K562 (cell line): ENCODE data around the gene UBL7. TPM values are rescaled to one million over a fixed set of nuclear protein-coding genes. Genes with fewer than 3 reads are reported as not detected.
A peak's percentile ranks its signal among the peaks of the same experiment; 100 is the strongest.

Source experiments
- FOXA1 ChIP-seq: fragments of 450-650 bp; IDR thresholded peaks from 2 replicates; pipeline ENCODE4 v1.6.1; 2016; ENCODE audit warnings: mild to moderate bottlenecking, borderline replicate concordance
- GTF2F1 ChIP-seq: IDR thresholded peaks from 2 replicates; pipeline ENCODE4 v1.6.1; 2011; ENCODE audit warnings: low read depth, low read length, improper control_type of control experiment
- KDM5B ChIP-seq: fragments of 200-600 bp; sonication (generic); IDR thresholded peaks from 2 replicates; pipeline ENCODE4 v1.6.1; 2012; ENCODE audit warnings: low read depth, mild to moderate bottlenecking, moderate library complexity, low read length, control low read depth, inconsistent platforms; ENCODE audit not compliant: insufficient replicate concordance
- KLF16 ChIP-seq: IDR thresholded peaks from 2 replicates; pipeline ENCODE4 v1.6.1; 2016; ENCODE audit warnings: antibody characterized with exemption
- NBN ChIP-seq: fragments of 450-650 bp; IDR thresholded peaks from 2 replicates; pipeline ENCODE4 v1.6.1; 2016; ENCODE audit warnings: low read depth, mild to moderate bottlenecking
- NR2C2 ChIP-seq, 2 experiments: fragments of 200-800 bp in 1 of 2; sonication (Bioruptor generic) in 1 of 2; sonication (generic) in 1 of 2; formaldehyde crosslinking in 1 of 2; IDR thresholded peaks; 2 replicates each; pipeline versions ENCODE4 v1.6.1 to v1.8.0; 2016 to 2022; ENCODE audit warnings: mild to moderate bottlenecking in 1 of 2, missing compliant biosample characterization in 1 of 2, missing genetic modification characterization in 1 of 2, missing genetic modification reagents in 1 of 2
- PCBP1 ChIP-seq: fragments of 200-400 bp; formaldehyde crosslinking; IDR thresholded peaks from 2 replicates; pipeline ENCODE4 v1.6.1; 2018; ENCODE audit warnings: mild to moderate bottlenecking, low read depth, low read length; ENCODE audit not compliant: poor library complexity, severe bottlenecking
- POLR3A ChIP-seq: IDR thresholded peaks from 2 replicates; pipeline ENCODE4 v1.6.1; 2011; ENCODE audit warnings: borderline replicate concordance, mild to moderate bottlenecking, moderate library complexity; ENCODE audit not compliant: insufficient read length, insufficient read depth; ENCODE audit errors: extremely low read depth
- RFX5 ChIP-seq: IDR thresholded peaks from 2 replicates; pipeline ENCODE4 v1.6.1; 2011; ENCODE audit warnings: low read depth, mild to moderate bottlenecking, improper control_type of control experiment, low read length
- SIN3B ChIP-seq: fragments of 450-650 bp; IDR thresholded peaks from 2 replicates; pipeline ENCODE4 v1.6.1; 2017; ENCODE audit warnings: low read depth, mild to moderate bottlenecking, moderate library complexity
- SRF ChIP-seq, 2 experiments: fragments of 250-450, 450-650 bp in 1 of 2; sonication (Bioruptor Pico) in 1 of 2; sonication (generic) in 1 of 2; formaldehyde crosslinking; IDR thresholded peaks; 2 replicates each; pipeline versions ENCODE4 v1.5.0 to v1.5.1; 2020 to 2022; ENCODE audit warnings: mild to moderate bottlenecking in 1 of 2, missing genetic modification reagents in 1 of 2
- ZBTB17 ChIP-seq: fragments of 450-650 bp; formaldehyde crosslinking; IDR thresholded peaks from 2 replicates; pipeline ENCODE4 v1.4.0; 2020; ENCODE audit warnings: mild to moderate bottlenecking
- ZNF143 ChIP-seq: sonication (generic); formaldehyde crosslinking; IDR thresholded peaks from 2 replicates; pipeline ENCODE4 v1.9.0; 2022; ENCODE audit warnings: mild to moderate bottlenecking, missing genetic modification reagents
- ZNF57 ChIP-seq: fragments of 450-650 bp; formaldehyde crosslinking; IDR thresholded peaks from 2 replicates; pipeline ENCODE4 v1.4.0; 2020; ENCODE audit warnings: mild to moderate bottlenecking, moderate library complexity
- ZNF584 ChIP-seq: fragments of 200-800 bp; sonication (Bioruptor generic); IDR thresholded peaks from 2 replicates; pipeline ENCODE4 v1.6.1; 2016; ENCODE audit warnings: low read depth, mild to moderate bottlenecking, missing genetic modification characterization, missing compliant biosample characterization
- polyA plus RNA-seq, 8 experiments: library from polyadenylated mRNA; depleted of rRNA in 4 of 8; stranded (reverse) in 5 of 8; unstranded in 3 of 8; fragments of >200 nt; fragmentation: Nextera tagmentation in 2 of 8; fragmentation: Illumina TruSeq in 1 of 8; extraction: Ambion mirVana in 2 of 8; extraction: Trizol in 1 of 8; gene quantifications; 2 replicates each; pipeline versions ENCODE4 v1.2.1 to v1.2.3, GENCODE V29; 2011 to 2014; ENCODE audit warnings: inconsistent platforms in 1 of 8, missing spikeins in 1 of 8
- total RNA-seq, 7 experiments: library from RNA; depleted of rRNA in 6 of 7; stranded (reverse); fragments of >200 nt in 6 of 7; fragmentation: Illumina TruSeq in 2 of 7; extraction: Trizol in 2 of 7; gene quantifications; 2 replicates each; pipeline versions ENCODE4 v1.2.1 to v1.2.3, GENCODE V29; 2011 to 2021; ENCODE audit warnings: low replicate concordance in 1 of 7
- TF ChIP-seq, protein P1 (sequence below): sonication (generic); formaldehyde crosslinking; IDR thresholded peaks from 2 replicates; pipeline ENCODE4 v1.8.0; 2022; ENCODE audit warnings: mild to moderate bottlenecking, missing genetic modification reagents
- TF ChIP-seq, protein P2 (sequence below), 2 experiments: fragments of 250-450 bp in 1 of 2; fragments of 450-650 bp in 1 of 2; sonication (Bioruptor Pico) in 1 of 2; IDR thresholded peaks; 2 replicates each; pipeline versions ENCODE4 v1.6.1 to v1.8.0; 2016 to 2021; ENCODE audit warnings: mild to moderate bottlenecking in 2 of 2, moderate library complexity in 2 of 2, missing compliant biosample characterization in 1 of 2, missing genetic modification characterization in 1 of 2
- TF ChIP-seq, protein P3 (sequence below): fragments of 450-650 bp; IDR thresholded peaks from 2 replicates; pipeline ENCODE4 v1.6.1; 2018; ENCODE audit not compliant: partially characterized antibody
- TF ChIP-seq, protein P4 (sequence below): sonication (generic); formaldehyde crosslinking; IDR thresholded peaks from 2 replicates; pipeline ENCODE4 v1.8.0; 2022; ENCODE audit warnings: missing genetic modification reagents, mild to moderate bottlenecking, borderline replicate concordance

Gene UBL7
- total and polyA plus RNA-seq, 9 of the 15 experiments (the other 6 are each of a cell fraction or from before 2014, with no cell fraction given) = 19.2 to 63.4 (median 44.9) TPM

DNA sequence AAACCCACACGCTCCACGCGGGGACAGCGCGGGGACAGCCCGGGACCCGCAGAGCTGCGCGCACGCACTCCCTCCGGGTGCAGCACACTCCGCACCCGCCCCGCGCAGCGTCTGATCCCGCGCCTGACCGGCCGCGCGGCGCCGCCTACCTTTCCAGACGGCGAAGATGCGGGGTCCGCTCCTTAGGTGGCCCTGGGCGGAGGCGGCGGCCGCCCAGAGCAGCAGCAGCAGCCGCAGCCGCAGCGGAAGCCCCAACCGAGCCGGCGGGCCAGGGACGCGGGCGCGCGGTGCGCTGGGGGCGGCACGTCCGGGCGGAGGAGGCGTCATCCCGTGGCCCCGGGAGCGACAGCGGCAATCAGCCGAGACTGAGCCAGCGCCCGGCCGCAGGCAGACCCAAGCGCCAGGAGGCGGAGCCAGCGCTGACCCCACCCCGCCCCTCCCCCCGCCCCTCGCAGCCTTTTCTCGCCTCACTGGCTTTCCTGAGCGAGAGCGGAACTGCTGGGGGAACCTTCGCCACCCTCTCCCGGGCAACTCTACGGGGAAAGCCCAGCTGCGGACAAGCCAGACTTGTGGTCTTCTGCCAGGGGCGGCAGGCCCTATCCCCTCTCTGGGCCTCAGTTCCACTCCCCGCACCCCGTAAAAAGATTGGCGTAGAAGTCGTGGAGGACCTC lies 27.2 kb downstream of the UBL7 start, which contains the start of gene SEMA7A (continued):
- TF ChIP-seq SIN3B = peak; percentile 64; the same call in 1 of the 2 replicates
- TF ChIP-seq RFX5 = no peak
- no peak for TF ChIP-seq ZNF584 (CRISPR knock-in tag)
- no peak for TF ChIP-seq NR2C2 (CRISPR knock-in tag; IDR thresholded peaks at IDR 0.05)
- peak; percentile 43; the same call in 1 of the 2 replicates for TF ChIP-seq NR2C2 (tag; IDR thresholded peaks at IDR 0.05)
- TF ChIP-seq, protein P1, sequence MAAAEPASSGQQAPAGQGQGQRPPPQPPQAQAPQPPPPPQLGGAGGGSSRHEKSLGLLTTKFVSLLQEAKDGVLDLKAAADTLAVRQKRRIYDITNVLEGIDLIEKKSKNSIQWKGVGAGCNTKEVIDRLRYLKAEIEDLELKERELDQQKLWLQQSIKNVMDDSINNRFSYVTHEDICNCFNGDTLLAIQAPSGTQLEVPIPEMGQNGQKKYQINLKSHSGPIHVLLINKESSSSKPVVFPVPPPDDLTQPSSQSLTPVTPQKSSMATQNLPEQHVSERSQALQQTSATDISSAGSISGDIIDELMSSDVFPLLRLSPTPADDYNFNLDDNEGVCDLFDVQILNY (CRISPR knock-in tag) = no peak
- TF ChIP-seq ZBTB17 (CRISPR knock-in tag) = no peak
- TF ChIP-seq, protein P2, sequence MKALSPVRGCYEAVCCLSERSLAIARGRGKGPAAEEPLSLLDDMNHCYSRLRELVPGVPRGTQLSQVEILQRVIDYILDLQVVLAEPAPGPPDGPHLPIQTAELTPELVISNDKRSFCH (CRISPR knock-in tag; IDR thresholded peaks at IDR 0.05) = no peak
- TF ChIP-seq, protein P2 (tag; IDR thresholded peaks at IDR 0.05) = peak; percentile 45; the same call in 1 of the 2 replicates
- no peak for TF ChIP-seq PCBP1
- no peak for TF ChIP-seq POLR3A
- peak; percentile 92 for TF ChIP-seq KDM5B
- TF ChIP-seq ZNF57 (CRISPR knock-in tag) = no peak
- TF ChIP-seq GTF2F1 = no peak
- TF ChIP-seq, protein P3, sequence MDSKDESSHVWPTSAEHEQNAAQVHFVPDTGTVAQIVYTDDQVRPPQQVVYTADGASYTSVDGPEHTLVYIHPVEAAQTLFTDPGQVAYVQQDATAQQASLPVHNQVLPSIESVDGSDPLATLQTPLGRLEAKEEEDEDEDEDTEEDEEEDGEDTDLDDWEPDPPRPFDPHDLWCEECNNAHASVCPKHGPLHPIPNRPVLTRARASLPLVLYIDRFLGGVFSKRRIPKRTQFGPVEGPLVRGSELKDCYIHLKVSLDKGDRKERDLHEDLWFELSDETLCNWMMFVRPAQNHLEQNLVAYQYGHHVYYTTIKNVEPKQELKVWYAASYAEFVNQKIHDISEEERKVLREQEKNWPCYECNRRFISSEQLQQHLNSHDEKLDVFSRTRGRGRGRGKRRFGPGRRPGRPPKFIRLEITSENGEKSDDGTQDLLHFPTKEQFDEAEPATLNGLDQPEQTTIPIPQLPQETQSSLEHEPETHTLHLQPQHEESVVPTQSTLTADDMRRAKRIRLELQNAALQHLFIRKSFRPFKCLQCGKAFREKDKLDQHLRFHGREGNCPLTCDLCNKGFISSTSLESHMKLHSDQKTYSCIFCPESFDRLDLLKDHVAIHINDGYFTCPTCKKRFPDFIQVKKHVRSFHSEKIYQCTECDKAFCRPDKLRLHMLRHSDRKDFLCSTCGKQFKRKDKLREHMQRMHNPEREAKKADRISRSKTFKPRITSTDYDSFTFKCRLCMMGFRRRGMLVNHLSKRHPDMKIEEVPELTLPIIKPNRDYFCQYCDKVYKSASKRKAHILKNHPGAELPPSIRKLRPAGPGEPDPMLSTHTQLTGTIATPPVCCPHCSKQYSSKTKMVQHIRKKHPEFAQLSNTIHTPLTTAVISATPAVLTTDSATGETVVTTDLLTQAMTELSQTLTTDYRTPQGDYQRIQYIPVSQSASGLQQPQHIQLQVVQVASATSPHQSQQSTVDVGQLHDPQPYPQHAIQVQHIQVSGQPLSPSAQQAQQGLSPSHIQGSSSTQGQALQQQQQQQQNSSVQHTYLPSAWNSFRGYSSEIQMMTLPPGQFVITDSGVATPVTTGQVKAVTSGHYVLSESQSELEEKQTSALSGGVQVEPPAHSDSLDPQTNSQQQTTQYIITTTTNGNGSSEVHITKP = no peak
- TF ChIP-seq, protein P4, sequence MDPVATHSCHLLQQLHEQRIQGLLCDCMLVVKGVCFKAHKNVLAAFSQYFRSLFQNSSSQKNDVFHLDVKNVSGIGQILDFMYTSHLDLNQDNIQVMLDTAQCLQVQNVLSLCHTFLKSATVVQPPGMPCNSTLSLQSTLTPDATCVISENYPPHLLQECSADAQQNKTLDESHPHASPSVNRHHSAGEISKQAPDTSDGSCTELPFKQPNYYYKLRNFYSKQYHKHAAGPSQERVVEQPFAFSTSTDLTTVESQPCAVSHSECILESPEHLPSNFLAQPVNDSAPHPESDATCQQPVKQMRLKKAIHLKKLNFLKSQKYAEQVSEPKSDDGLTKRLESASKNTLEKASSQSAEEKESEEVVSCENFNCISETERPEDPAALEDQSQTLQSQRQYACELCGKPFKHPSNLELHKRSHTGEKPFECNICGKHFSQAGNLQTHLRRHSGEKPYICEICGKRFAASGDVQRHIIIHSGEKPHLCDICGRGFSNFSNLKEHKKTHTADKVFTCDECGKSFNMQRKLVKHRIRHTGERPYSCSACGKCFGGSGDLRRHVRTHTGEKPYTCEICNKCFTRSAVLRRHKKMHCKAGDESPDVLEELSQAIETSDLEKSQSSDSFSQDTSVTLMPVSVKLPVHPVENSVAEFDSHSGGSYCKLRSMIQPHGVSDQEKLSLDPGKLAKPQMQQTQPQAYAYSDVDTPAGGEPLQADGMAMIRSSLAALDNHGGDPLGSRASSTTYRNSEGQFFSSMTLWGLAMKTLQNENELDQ (CRISPR knock-in tag) = no peak
- TF ChIP-seq ZNF143 (CRISPR knock-in tag) = no peak
- TF ChIP-seq NBN = no peak
- TF ChIP-seq KLF16 = no peak
- TF ChIP-seq SRF (CRISPR knock-in tag; IDR thresholded peaks at IDR 0.05) = no peak
- no peak for TF ChIP-seq FOXA1
